Astrocyte (in vitro differentiated cells and primary cell): ENCODE results near the gene PTK7. TPM values are rescaled to one million over a fixed set of nuclear protein-coding genes. Genes with fewer than 3 reads are reported as not detected.

Source experiments
- DNase-seq: peaks from one replicate; pipeline ENCODE4 v3.0.0-alpha.2; 2010; ENCODE audit warnings: low read depth
- FAIRE-seq: peaks from 2 replicates; lab custom pipeline; 2011; peaks lifted over from hg19 to GRCh38; lab: Jason Lieb, UNC
- H2AFZ ChIP-seq: 2 replicates; pipeline ENCODE4 v1.6.0; 2012; ENCODE audit warnings: low read depth, low read length, inconsistent platforms
- H3K27ac ChIP-seq: 2 replicates; pipeline ENCODE4 v1.5.1; 2011; ENCODE audit warnings: low read depth, low read length, inconsistent platforms
- H3K27me3 ChIP-seq: 2 replicates; pipeline ENCODE4 v1.6.0; 2011; ENCODE audit warnings: low read length, inconsistent platforms; ENCODE audit not compliant: insufficient read depth
- H3K36me3 ChIP-seq: 2 replicates; pipeline ENCODE4 v1.5.1; 2011; ENCODE audit warnings: low read length, inconsistent platforms; ENCODE audit not compliant: insufficient read depth
- H3K4me1 ChIP-seq: 2 replicates; pipeline ENCODE4 v1.5.1; 2011; ENCODE audit warnings: low read length, inconsistent platforms; ENCODE audit not compliant: insufficient read depth
- H3K4me2 ChIP-seq: 2 replicates; pipeline ENCODE4 v1.6.0; 2012; ENCODE audit warnings: low read length, inconsistent platforms
- H3K4me3 ChIP-seq: 2 replicates; pipeline ENCODE4 v1.5.1; 2011; ENCODE audit warnings: low read depth, mild to moderate bottlenecking, low read length, inconsistent platforms; ENCODE audit not compliant: insufficient read depth
- H3K79me2 ChIP-seq: 2 replicates; pipeline ENCODE4 v1.6.0; 2012; ENCODE audit warnings: mild to moderate bottlenecking, low read length, inconsistent platforms; ENCODE audit not compliant: insufficient read depth
- H3K9ac ChIP-seq: 2 replicates; pipeline ENCODE4 v1.6.0; 2012; ENCODE audit warnings: mild to moderate bottlenecking, low read length, inconsistent platforms
- H3K9me3 ChIP-seq: 2 replicates; pipeline ENCODE4 v1.5.1; 2012; ENCODE audit warnings: low read depth, mild to moderate bottlenecking, low read length, inconsistent platforms; ENCODE audit not compliant: insufficient read depth
- H4K20me1 ChIP-seq: 2 replicates; pipeline ENCODE4 v1.6.0; 2012; ENCODE audit warnings: low read length, inconsistent platforms; ENCODE audit not compliant: insufficient read depth
- H3K27ac Mint-ChIP-seq: one replicate; pipeline ENCODE4 v1.8.0; 2021; ENCODE audit warnings: mild to moderate bottlenecking, mixed read lengths; ENCODE audit not compliant: unreplicated experiment
- H3K27me3 Mint-ChIP-seq: one replicate; pipeline ENCODE4 v1.8.0; 2021; ENCODE audit warnings: low read depth, mixed read lengths; ENCODE audit not compliant: unreplicated experiment
- H3K36me3 Mint-ChIP-seq: one replicate; pipeline ENCODE4 v1.8.0; 2021; ENCODE audit warnings: low read depth, mixed read lengths; ENCODE audit not compliant: unreplicated experiment
- H3K4me1 Mint-ChIP-seq: one replicate; pipeline ENCODE4 v1.8.0; 2021; ENCODE audit warnings: low read depth, mixed read lengths; ENCODE audit not compliant: unreplicated experiment
- H3K4me3 Mint-ChIP-seq: one replicate; pipeline ENCODE4 v1.8.0; 2021; ENCODE audit warnings: mild to moderate bottlenecking, moderate library complexity, mixed read lengths; ENCODE audit not compliant: unreplicated experiment
- H3K9me3 Mint-ChIP-seq: one replicate; pipeline ENCODE4 v1.8.0; 2021; ENCODE audit warnings: mild to moderate bottlenecking, mixed read lengths; ENCODE audit not compliant: unreplicated experiment
- CTCF ChIP-seq: IDR thresholded peaks from 2 replicates; pipeline ENCODE4 v1.5.1; 2011; ENCODE audit warnings: low read depth, mild to moderate bottlenecking, inconsistent platforms, low read length, moderate library complexity; ENCODE audit not compliant: insufficient read depth
- EZH2 ChIP-seq: IDR thresholded peaks from 2 replicates; pipeline ENCODE4 v1.6.1; 2012; ENCODE audit warnings: mild to moderate bottlenecking, low read length, inconsistent platforms; ENCODE audit not compliant: insufficient read depth
- total RNA-seq: library from RNA; stranded (reverse); gene quantifications from 2 replicates; pipeline ENCODE4 v1.2.1, GENCODE V29; 2021

Gene PTK7
- total RNA-seq, 1 donor from 2014 or later, result 506 TPM

- Mint-ChIP-seq H3K4me1 (no peaks in the 10 kb centered on the region), H3K27ac (no peak overlapping the region), H3K27me3 (peaks cover 4% of the 10 kb centered on the region), H3K36me3 (peaks cover 37% of the 10 kb centered on the region), H3K4me3 (no peak overlapping the region), H3K9me3 (peaks cover 2% of the 10 kb centered on the region)
- H3K4me2 ChIP-seq, result no peak overlapping the region
- H4K20me1 ChIP-seq, result no peaks in the 10 kb centered on the region
- H3K4me3 ChIP-seq, result no peak overlapping the region
- H2AFZ ChIP-seq, result no peak overlapping the region
- no peak for TF ChIP-seq EZH2
- no peak for TF ChIP-seq CTCF
- H3K9me3 ChIP-seq, result no peaks in the 10 kb centered on the region
- no peaks in the 10 kb centered on the region for H3K79me2 ChIP-seq
- H3K4me1 ChIP-seq, result no peaks in the 10 kb centered on the region
- H3K27ac ChIP-seq, result no peak overlapping the region
- H3K9ac ChIP-seq, result no peak overlapping the region
- DNase-seq (no peak), FAIRE-seq (no peak)
- no peaks in the 10 kb centered on the region for H3K27me3 ChIP-seq
- peaks cover 10% of the 10 kb centered on the region for H3K36me3 ChIP-seq
Observed at GRCh38 chr6:43196337-43196736, 120.2 kb downstream of the PTK7 start.

GRCh38 chr6:43199912-43200311 lies 123.8 kb downstream of the PTK7 start:
- no peaks in the 10 kb centered on the region for H3K4me1 Mint-ChIP-seq
- Histone ChIP-seq H4K20me1 (no peaks in the 10 kb centered on the region), H3K4me3 (no peak overlapping the region), H3K36me3 (peaks cover 6% of the 10 kb centered on the region), H3K9ac (no peak overlapping the region), H3K27ac (no peak overlapping the region), H2AFZ (no peak overlapping the region), H3K9me3 (no peaks in the 10 kb centered on the region), H3K4me2 (no peak overlapping the region), H3K79me2 (no peaks in the 10 kb centered on the region), H3K4me1 (no peaks in the 10 kb centered on the region), H3K27me3 (no peaks in the 10 kb centered on the region)
- H3K27ac Mint-ChIP-seq, result no peak overlapping the region
- no peak for TF ChIP-seq EZH2
- TF ChIP-seq CTCF, result no peak
- peaks cover 54% of the 10 kb centered on the region for H3K36me3 Mint-ChIP-seq
- DNase-seq, result no peak
- peaks cover 7% of the 10 kb centered on the region for H3K9me3 Mint-ChIP-seq
- no peak for FAIRE-seq
- no peak overlapping the region for H3K4me3 Mint-ChIP-seq
- H3K27me3 Mint-ChIP-seq, result peaks cover 11% of the 10 kb centered on the region

GRCh38 chr6:43200541-43200940 lies 124.4 kb downstream of the PTK7 start:
- no peaks in the 10 kb centered on the region for H3K79me2 ChIP-seq
- no peaks in the 10 kb centered on the region for H3K27me3 ChIP-seq
- no peaks in the 10 kb centered on the region for H3K9me3 ChIP-seq
- Mint-ChIP-seq H3K4me3 (peak overlapping the region; percentile 29), H3K27ac (no peak overlapping the region), H3K36me3 (peaks cover 53% of the 10 kb centered on the region), H3K9me3 (peaks cover 7% of the 10 kb centered on the region), H3K27me3 (peaks cover 11% of the 10 kb centered on the region), H3K4me1 (no peaks in the 10 kb centered on the region)
- H4K20me1 ChIP-seq, result no peaks in the 10 kb centered on the region
- no peak overlapping the region for H3K4me3 ChIP-seq
- no peak for DNase-seq
- no peaks in the 10 kb centered on the region for H3K4me1 ChIP-seq
- no peak for TF ChIP-seq EZH2
- TF ChIP-seq CTCF, result no peak
- no peak for FAIRE-seq
- H2AFZ ChIP-seq, result no peak overlapping the region
- H3K27ac ChIP-seq, result no peak overlapping the region
- H3K4me2 ChIP-seq, result no peak overlapping the region
- no peak overlapping the region for H3K9ac ChIP-seq
- H3K36me3 ChIP-seq, result peaks cover 6% of the 10 kb centered on the region
